HL-60 (cell line): Measurements from ENCODE around the gene GPX4.

Experiments used
- DNase-seq, 2 experiments: peaks; one replicate each; pipeline ENCODE4 v3.0.0-alpha.2; 2010 to 2020; ENCODE audit warnings: low read depth in 1 of 2, low spot score in 1 of 2
- H3K27ac ChIP-seq: fragments of 250-450 bp; sonication (Bioruptor Pico); replicated peaks from 2 replicates; pipeline ENCODE4 v1.5.1; 2020; ENCODE audit warnings: mild to moderate bottlenecking, moderate library complexity
- H3K27me3 ChIP-seq: fragments of 250-450 bp; sonication (Bioruptor Pico); 2 replicates; pipeline ENCODE4 v1.5.1; 2021; ENCODE audit warnings: mild to moderate bottlenecking, moderate library complexity; ENCODE audit not compliant: insufficient read depth, poor library complexity, severe bottlenecking
- H3K4me3 ChIP-seq: replicated peaks from 2 replicates; pipeline ENCODE4 v1.5.1; 2011; ENCODE audit warnings: mild to moderate bottlenecking, control low read depth, low read length; ENCODE audit not compliant: insufficient read depth
- GABPA ChIP-seq: IDR thresholded peaks from 2 replicates; pipeline ENCODE4 v1.6.1; 2012; ENCODE audit warnings: low read depth
- POLR2AphosphoS5 ChIP-seq: IDR thresholded peaks from 2 replicates; pipeline ENCODE4 v1.6.1; 2012; ENCODE audit warnings: low read depth
- SPI1 ChIP-seq: IDR thresholded peaks from 2 replicates; pipeline ENCODE4 v1.6.1; 2012; ENCODE audit warnings: low read depth, mild to moderate bottlenecking, borderline replicate concordance
- TF ChIP-seq, protein P1 (sequence below): IDR thresholded peaks from 2 replicates; pipeline ENCODE4 v1.6.1; 2012; ENCODE audit warnings: low read depth; ENCODE audit not compliant: insufficient replicate concordance
- TF ChIP-seq, protein P2 (sequence below): IDR thresholded peaks from one replicate; pipeline ENCODE4 v1.5.1; 2011; ENCODE audit warnings: low read length, control low read depth, inconsistent platforms; ENCODE audit not compliant: insufficient read depth

The GPX4 gene

GRCh38 chr19:1132552-1133383, 29.0 kb downstream of the GPX4 start:
- peak overlapping the region; percentile 73 for H3K27ac ChIP-seq
- peak overlapping the region; percentile 41 for H3K4me3 ChIP-seq
- TF ChIP-seq, protein P1, sequence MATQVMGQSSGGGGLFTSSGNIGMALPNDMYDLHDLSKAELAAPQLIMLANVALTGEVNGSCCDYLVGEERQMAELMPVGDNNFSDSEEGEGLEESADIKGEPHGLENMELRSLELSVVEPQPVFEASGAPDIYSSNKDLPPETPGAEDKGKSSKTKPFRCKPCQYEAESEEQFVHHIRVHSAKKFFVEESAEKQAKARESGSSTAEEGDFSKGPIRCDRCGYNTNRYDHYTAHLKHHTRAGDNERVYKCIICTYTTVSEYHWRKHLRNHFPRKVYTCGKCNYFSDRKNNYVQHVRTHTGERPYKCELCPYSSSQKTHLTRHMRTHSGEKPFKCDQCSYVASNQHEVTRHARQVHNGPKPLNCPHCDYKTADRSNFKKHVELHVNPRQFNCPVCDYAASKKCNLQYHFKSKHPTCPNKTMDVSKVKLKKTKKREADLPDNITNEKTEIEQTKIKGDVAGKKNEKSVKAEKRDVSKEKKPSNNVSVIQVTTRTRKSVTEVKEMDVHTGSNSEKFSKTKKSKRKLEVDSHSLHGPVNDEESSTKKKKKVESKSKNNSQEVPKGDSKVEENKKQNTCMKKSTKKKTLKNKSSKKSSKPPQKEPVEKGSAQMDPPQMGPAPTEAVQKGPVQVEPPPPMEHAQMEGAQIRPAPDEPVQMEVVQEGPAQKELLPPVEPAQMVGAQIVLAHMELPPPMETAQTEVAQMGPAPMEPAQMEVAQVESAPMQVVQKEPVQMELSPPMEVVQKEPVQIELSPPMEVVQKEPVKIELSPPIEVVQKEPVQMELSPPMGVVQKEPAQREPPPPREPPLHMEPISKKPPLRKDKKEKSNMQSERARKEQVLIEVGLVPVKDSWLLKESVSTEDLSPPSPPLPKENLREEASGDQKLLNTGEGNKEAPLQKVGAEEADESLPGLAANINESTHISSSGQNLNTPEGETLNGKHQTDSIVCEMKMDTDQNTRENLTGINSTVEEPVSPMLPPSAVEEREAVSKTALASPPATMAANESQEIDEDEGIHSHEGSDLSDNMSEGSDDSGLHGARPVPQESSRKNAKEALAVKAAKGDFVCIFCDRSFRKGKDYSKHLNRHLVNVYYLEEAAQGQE: no peak
- TF ChIP-seq GABPA (no peak), POLR2AphosphoS5 (no peak), SPI1 (no peak)
- TF ChIP-seq, protein P2, sequence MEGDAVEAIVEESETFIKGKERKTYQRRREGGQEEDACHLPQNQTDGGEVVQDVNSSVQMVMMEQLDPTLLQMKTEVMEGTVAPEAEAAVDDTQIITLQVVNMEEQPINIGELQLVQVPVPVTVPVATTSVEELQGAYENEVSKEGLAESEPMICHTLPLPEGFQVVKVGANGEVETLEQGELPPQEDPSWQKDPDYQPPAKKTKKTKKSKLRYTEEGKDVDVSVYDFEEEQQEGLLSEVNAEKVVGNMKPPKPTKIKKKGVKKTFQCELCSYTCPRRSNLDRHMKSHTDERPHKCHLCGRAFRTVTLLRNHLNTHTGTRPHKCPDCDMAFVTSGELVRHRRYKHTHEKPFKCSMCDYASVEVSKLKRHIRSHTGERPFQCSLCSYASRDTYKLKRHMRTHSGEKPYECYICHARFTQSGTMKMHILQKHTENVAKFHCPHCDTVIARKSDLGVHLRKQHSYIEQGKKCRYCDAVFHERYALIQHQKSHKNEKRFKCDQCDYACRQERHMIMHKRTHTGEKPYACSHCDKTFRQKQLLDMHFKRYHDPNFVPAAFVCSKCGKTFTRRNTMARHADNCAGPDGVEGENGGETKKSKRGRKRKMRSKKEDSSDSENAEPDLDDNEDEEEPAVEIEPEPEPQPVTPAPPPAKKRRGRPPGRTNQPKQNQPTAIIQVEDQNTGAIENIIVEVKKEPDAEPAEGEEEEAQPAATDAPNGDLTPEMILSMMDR: no peak
- peak in 1 of 2 experiments; percentile 34 for DNase-seq
- no peaks in the 10 kb centered on the region for H3K27me3 ChIP-seq

GRCh38 chr19:1133471-1133929, 29.7 kb downstream of the GPX4 start:
- no peaks in the 10 kb centered on the region for H3K27me3 ChIP-seq
- no peak for TF ChIP-seq GABPA
- TF ChIP-seq POLR2AphosphoS5: no peak
- TF ChIP-seq, protein P1: no peak
- no peak for TF ChIP-seq SPI1
- TF ChIP-seq, protein P2: no peak
- peak overlapping the region; percentile 73 for H3K27ac ChIP-seq
- H3K4me3 ChIP-seq: no peak overlapping the region
- peak; percentile 70 to 87 for DNase-seq

DNA sequence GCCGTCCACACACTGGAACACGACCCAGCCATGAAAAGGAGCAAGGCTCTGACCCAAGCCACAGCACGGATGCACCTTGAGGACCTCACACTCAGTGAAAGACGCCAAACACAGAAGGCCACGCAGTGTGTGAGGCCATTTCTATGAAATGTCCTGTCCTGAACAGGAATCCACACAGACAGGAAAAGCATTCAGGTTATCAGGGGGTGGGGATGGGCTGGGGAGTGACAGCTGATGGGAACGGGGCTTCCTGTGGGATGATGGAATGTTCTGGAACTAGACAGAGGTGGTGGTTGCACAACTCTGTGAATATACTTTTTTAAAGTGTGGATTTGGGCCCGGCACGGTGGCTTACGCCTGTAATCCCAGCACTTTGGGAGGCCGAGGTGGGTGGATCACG, 30.6 kb downstream of the GPX4 start:
- Histone ChIP-seq H3K27me3 (no peaks in the 10 kb centered on the region), H3K4me3 (no peak overlapping the region), H3K27ac (no peak overlapping the region)
- DNase-seq: no peak
- TF ChIP-seq, protein P2: no peak
- TF ChIP-seq, protein P1: no peak
- TF ChIP-seq POLR2AphosphoS5 (no peak), SPI1 (no peak)
